HCT116 (cell line): ENCODE data around the gene TLX3. TPM values are rescaled to one million over a fixed set of nuclear protein-coding genes. Genes with fewer than 3 reads are reported as not detected.
A peak's percentile ranks its signal among the peaks of the same experiment; 100 is the strongest.
"Not testable (repeated sequence)": the region's sequence is repeated elsewhere in the genome, so short reads cannot be mapped to it uniquely, and the experiment has no call there.

Experiments
- ATAC-seq: fragments of 200-7000 bp; cut with Tn5 transposase; 2 replicates; pipeline ENCODE4 v1.9.1; 2020; ENCODE audit warnings: mild to moderate bottlenecking, moderate library complexity
- BruUV-seq: library from RNA; stranded (reverse); fragments of 400-500 nt; replicated peaks from 2 replicates; lab custom pipeline; 2021; lab: Mats Ljungman, UMichigan
- CTCF ChIA-PET: fragments of 300-600 bp; sonication (Branson Sonifier 250); formaldehyde crosslinking; loops from one replicate; lab custom pipeline; 2021; ENCODE audit warnings: antibody characterized with exemption; lab: Charles Lee
- POLR2A ChIA-PET: fragments of 300-600, 350-600 bp; sonication (Branson Sonifier 250); formaldehyde crosslinking; loops from one replicate; lab custom pipeline; 2021; ENCODE audit warnings: antibody characterized with exemption; lab: Charles Lee
- RAD21 ChIA-PET, 2 experiments: fragments of 300-600 bp; sonication (Branson Sonifier 250); formaldehyde crosslinking; loops; one replicate each; lab custom pipeline; 2023; ENCODE audit warnings: low total read pairs in 2 of 2; ENCODE audit not compliant: uncharacterized antibody in 2 of 2, unreplicated experiment in 2 of 2, low non-redundant PET in 1 of 2; lab: Charles Lee
- DNase-seq: peaks from one replicate; pipeline ENCODE4 v3.0.0-alpha.2; 2010; ENCODE audit warnings: low read depth, low spot score
- H2AFZ ChIP-seq: fragments of 200-600 bp; shearing (Covaris generic), sonication (generic); 2 replicates; pipeline ENCODE4 v1.6.1; 2017; ENCODE audit warnings: low read depth, mixed run types, mixed read lengths, antibody characterized with exemption, low read length; ENCODE audit not compliant: poor library complexity, severe bottlenecking
- H3K27ac ChIP-seq: 2 replicates; pipeline ENCODE4 v1.5.1; 2012; ENCODE audit warnings: low read depth, low read length
- H3K27me3 ChIP-seq: fragments of 200-600 bp; sonication (generic); 2 replicates; pipeline ENCODE4 v1.6.1; 2016; ENCODE audit warnings: mixed run types, low read length, mixed read lengths; ENCODE audit not compliant: insufficient read depth
- H3K36me3 ChIP-seq, 2 experiments: fragments of 200-500 bp in 1 of 2; fragments of 200-600 bp in 1 of 2; sonication (Bioruptor generic) in 1 of 2; sonication (generic) in 1 of 2; 2 replicates each; pipeline versions ENCODE4 v1.5.1 to v1.6.1; 2014 to 2016; ENCODE audit warnings: low read length in 2 of 2, inconsistent platforms in 1 of 2, mixed read lengths in 1 of 2, mixed run types in 1 of 2; ENCODE audit not compliant: insufficient read depth in 2 of 2, control insufficient read depth in 1 of 2
- H3K4me1 ChIP-seq, 2 experiments: fragments of 200-600 bp in 1 of 2; sonication (generic) in 1 of 2; 2 replicates each; pipeline versions ENCODE4 v1.5.1 to v1.6.1; 2012 to 2017; ENCODE audit warnings: low read length in 2 of 2, inconsistent platforms in 1 of 2, mild to moderate bottlenecking in 1 of 2, mixed read lengths in 1 of 2, mixed run types in 1 of 2, moderate library complexity in 1 of 2; ENCODE audit not compliant: insufficient read depth in 2 of 2, control insufficient read depth in 1 of 2
- H3K4me2 ChIP-seq: fragments of 200-600 bp; sonication (generic); 2 replicates; pipeline ENCODE4 v1.6.1; 2017; ENCODE audit warnings: mixed run types, low read length, mixed read lengths
- H3K4me3 ChIP-seq, 2 experiments: fragments of 200-600 bp in 1 of 2; sonication (generic) in 1 of 2; replicated peaks in 1 of 2; 2 replicates each; pipeline ENCODE4 v1.5.1; 2011 to 2016; ENCODE audit warnings: low read length in 2 of 2, control low read depth in 1 of 2, low read depth in 1 of 2, mild to moderate bottlenecking in 1 of 2, mixed read lengths in 1 of 2, mixed run types in 1 of 2
- H3K79me2 ChIP-seq: fragments of 200-600 bp; sonication (generic); 2 replicates; pipeline ENCODE4 v1.6.1; 2017; ENCODE audit warnings: mild to moderate bottlenecking, mixed run types, low read length, moderate library complexity, mixed read lengths; ENCODE audit not compliant: insufficient read depth
- H3K9ac ChIP-seq: fragments of 200-600 bp; sonication (generic); 2 replicates; pipeline ENCODE4 v1.6.1; 2016; ENCODE audit warnings: low read length, mixed read lengths
- H3K9me2 ChIP-seq: fragments of 200-600 bp; sonication (generic), shearing (Covaris generic); 2 replicates; pipeline ENCODE4 v1.6.1; 2017; ENCODE audit warnings: mixed run types, mild to moderate bottlenecking, moderate library complexity; ENCODE audit not compliant: insufficient read depth
- H3K9me3 ChIP-seq, 2 experiments: fragments of 200-500 bp in 1 of 2; fragments of 200-600 bp in 1 of 2; sonication (Bioruptor generic) in 1 of 2; sonication (generic) in 1 of 2; 2 replicates each; pipeline ENCODE4 v1.6.1; 2014 to 2017; ENCODE audit warnings: low read length in 2 of 2, mixed read lengths in 2 of 2, inconsistent platforms in 1 of 2, low read depth in 1 of 2, mild to moderate bottlenecking in 1 of 2, mixed run types in 1 of 2, moderate library complexity in 1 of 2; ENCODE audit not compliant: control insufficient read depth in 1 of 2, insufficient read depth in 1 of 2
- H4K20me1 ChIP-seq: fragments of 200-600 bp; sonication (generic), shearing (Covaris generic); 2 replicates; pipeline ENCODE4 v1.6.1; 2017; ENCODE audit warnings: mixed run types, mild to moderate bottlenecking, moderate library complexity; ENCODE audit not compliant: insufficient read depth
- ATF3 ChIP-seq: IDR thresholded peaks from 2 replicates; pipeline ENCODE4 v1.6.1; 2012
- CBX3 ChIP-seq: IDR thresholded peaks from 2 replicates; pipeline ENCODE4 v1.6.1; 2012; ENCODE audit warnings: low read depth
- CEBPB ChIP-seq: IDR thresholded peaks from 2 replicates; pipeline ENCODE4 v1.6.1; 2012; ENCODE audit warnings: low read depth
- CTCF ChIP-seq, 3 experiments: fragments of 200-600 bp in 1 of 3; sonication (generic) in 1 of 3; IDR thresholded peaks in 2 of 3; conservative IDR thresholded peaks in 1 of 3; 2 replicates each; pipeline ENCODE4 v1.5.1; 2012 to 2017; ENCODE audit warnings: low read depth in 2 of 3, low read length in 2 of 3, antibody characterized with exemption in 1 of 3, borderline replicate concordance in 1 of 3, control low read depth in 1 of 3, mild to moderate bottlenecking in 1 of 3, mixed read lengths in 1 of 3, mixed run types in 1 of 3, moderate library complexity in 1 of 3; ENCODE audit not compliant: insufficient read depth in 1 of 3
- EGR1 ChIP-seq: IDR thresholded peaks from 2 replicates; pipeline ENCODE4 v1.6.1; 2012; ENCODE audit warnings: low read depth
- ELF1 ChIP-seq: IDR thresholded peaks from 2 replicates; pipeline ENCODE4 v1.6.1; 2012; ENCODE audit warnings: low read depth, borderline replicate concordance
- EZH2 ChIP-seq: fragments of 200-600 bp; sonication (generic); IDR thresholded peaks from 2 replicates; pipeline ENCODE4 v1.6.1; 2017; ENCODE audit warnings: antibody characterized with exemption, mixed run types
- EZH2phosphoT487 ChIP-seq: fragments of 200-600 bp; IDR thresholded peaks from 2 replicates; pipeline ENCODE4 v1.6.1; 2018; ENCODE audit warnings: antibody characterized with exemption, borderline replicate concordance
- MAX ChIP-seq: IDR thresholded peaks from 2 replicates; pipeline ENCODE4 v1.6.1; 2012
- POLR2A ChIP-seq: IDR thresholded peaks from 2 replicates; pipeline ENCODE4 v1.7.0; 2011; ENCODE audit warnings: borderline replicate concordance; ENCODE audit not compliant: insufficient read depth, insufficient read length; ENCODE audit errors: extremely low read depth
- POLR2AphosphoS5 ChIP-seq: IDR thresholded peaks from 2 replicates; pipeline ENCODE4 v1.6.1; 2011; ENCODE audit warnings: mild to moderate bottlenecking, low read depth, low read length, moderate library complexity
- RAD21 ChIP-seq: IDR thresholded peaks from 2 replicates; pipeline ENCODE4 v1.6.1; 2012; ENCODE audit warnings: low read depth, mild to moderate bottlenecking
- SIN3A ChIP-seq: IDR thresholded peaks from 2 replicates; pipeline ENCODE4 v1.6.1; 2012; ENCODE audit warnings: low read depth
- SP1 ChIP-seq: IDR thresholded peaks from 2 replicates; pipeline ENCODE4 v1.6.1; 2012; ENCODE audit warnings: low read depth
- SRF ChIP-seq: IDR thresholded peaks from 2 replicates; pipeline ENCODE4 v1.6.1; 2012; ENCODE audit warnings: low read depth
- TCF7L2 ChIP-seq: IDR thresholded peaks from 2 replicates; pipeline ENCODE4 v1.7.0; 2011; ENCODE audit warnings: borderline replicate concordance, inconsistent platforms; ENCODE audit not compliant: insufficient read depth, insufficient read length; ENCODE audit errors: extremely low read depth
- YY1 ChIP-seq: IDR thresholded peaks from 2 replicates; pipeline ENCODE4 v1.6.1; 2011; ENCODE audit warnings: low read length, low read depth, moderate library complexity, mild to moderate bottlenecking; ENCODE audit not compliant: insufficient replicate concordance; ENCODE audit errors: extremely low read depth
- ZBTB33 ChIP-seq: IDR thresholded peaks from 2 replicates; pipeline ENCODE4 v1.6.1; 2011; ENCODE audit warnings: mild to moderate bottlenecking, low read length, moderate library complexity; ENCODE audit not compliant: insufficient replicate concordance; ENCODE audit errors: extremely low read depth
- ZFX ChIP-seq: fragments of 450-650 bp; IDR thresholded peaks from 2 replicates; pipeline ENCODE4 v1.6.1; 2017
- ZNF274 ChIP-seq: fragments of 200-500 bp; sonication (Bioruptor generic); IDR thresholded peaks from 2 replicates; pipeline ENCODE4 v1.6.1; 2014; ENCODE audit warnings: mild to moderate bottlenecking, low read depth, low read length, inconsistent platforms
- intact Hi-C: fragments of 100-400 bp; cut with micrococcal nuclease; formaldehyde crosslinking; loops from 2 replicates; pipeline ENCODE4 v1.10.0; 2022
- total RNA-seq: library from RNA; stranded (reverse); gene quantifications from one replicate; pipeline ENCODE4 v1.2.1, GENCODE V29; 2021; ENCODE audit not compliant: unreplicated experiment

Gene TLX3
- total RNA-seq, 1 experiment from 2014 or later, result 4.6 TPM

- TF ChIP-seq RAD21 (no peak), ZNF274 (no peak), EZH2phosphoT487 (no peak), SP1 (no peak), ZBTB33 (no peak), SIN3A (no peak), ZFX (no peak), EZH2 (no peak), CBX3 (no peak), ATF3 (no peak), MAX (no peak), YY1 (no peak), EGR1 (no peak), CEBPB (no peak), CTCF (IDR thresholded peaks at IDR 0.05 in 2 of 3, conservative IDR thresholded peaks at IDR 0.05 in 1 of 3; ENCODE audit: borderline replicate concordance in 1 of 3, insufficient read depth in 1 of 3, low read depth in 2 of 3, low read length in 2 of 3) (no peak), SRF (no peak), ELF1 (no peak), POLR2AphosphoS5 (no peak), POLR2A (no peak), TCF7L2 (no peak)
- ChIA-PET RAD21 (no interaction called here), CTCF (no interaction called here), POLR2A (no interaction called here)
- H3K9me2 ChIP-seq, result no peaks in the 10 kb centered on the region
- no peak overlapping the region for H3K4me3 ChIP-seq
- H3K4me2 ChIP-seq, result peak overlapping the region; percentile 48
- peaks cover 11 to 15% of the 10 kb centered on the region in 2 experiments for H3K4me1 ChIP-seq
- H3K36me3 ChIP-seq, result no peaks in the 10 kb centered on the region
- no peaks in the 10 kb centered on the region for H4K20me1 ChIP-seq
- no peaks in the 10 kb centered on the region for H3K9me3 ChIP-seq
- H3K9ac ChIP-seq, result no peak overlapping the region
- no peak overlapping the region for H2AFZ ChIP-seq
- peak; percentile 70 for ATAC-seq
- no TSS peak for BruUV-seq
- H3K27me3 ChIP-seq, result no peaks in the 10 kb centered on the region
- intact Hi-C loops, result no loop called here
- no peak overlapping the region for H3K27ac ChIP-seq
- no peaks in the 10 kb centered on the region for H3K79me2 ChIP-seq
- no peak for DNase-seq
Observed at GRCh38 chr5:171295801-171296200, 13.2 kb upstream of the TLX3 start.

- CTCF ChIA-PET, H3K4me2 ChIP-seq, POLR2A ChIA-PET, H3K9me3 ChIP-seq, H3K4me3 ChIP-seq, H3K9ac ChIP-seq, ATAC-seq, H3K27ac ChIP-seq, H2AFZ ChIP-seq, BruUV-seq, H3K79me2 ChIP-seq, H3K9me2 ChIP-seq, H3K36me3 ChIP-seq, DNase-seq, H3K27me3 ChIP-seq, RAD21 ChIA-PET, H4K20me1 ChIP-seq, intact Hi-C loops: not testable (repeated sequence)
- peaks cover 11 to 15% of the 10 kb centered on the region in 2 experiments for H3K4me1 ChIP-seq
Observed at GRCh38 chr5:171297941-171298340, 11.1 kb upstream of the TLX3 start.
